Body of pancreas (tissue), 4 donors: Measurements from ENCODE around the gene KAT6B. TPM values are rescaled to one million over a fixed set of nuclear protein-coding genes. Genes with fewer than 3 reads are reported as not detected.

Experiments
- ATAC-seq: fragments of 150-250 bp; one replicate; pipeline ENCODE4 v1.9.1; 2016
- DNase-seq, 4 donors: peaks; one replicate each; pipeline ENCODE4 v3.0.0-alpha.2; 2019
- H3K27ac ChIP-seq, 4 donors: fragments of 200-600 bp; sonication (generic); 1 replicate in 3 of 4; 2 replicates in 1 of 4; pipeline versions ENCODE4 v1.5.1 to v1.6.1; 2016 to 2019; ENCODE audit warnings: mild to moderate bottlenecking in 1 of 4, mixed read lengths in 1 of 4, moderate library complexity in 1 of 4
- H3K27me3 ChIP-seq, 2 donors: fragments of 200-600 bp; sonication (generic); one replicate each; pipeline ENCODE4 v1.6.0; 2016; ENCODE audit warnings: mild to moderate bottlenecking in 1 of 2
- H3K36me3 ChIP-seq, 2 donors: fragments of 200-600 bp; sonication (generic); replicated peaks in 1 of 2; 2 replicates each; pipeline ENCODE4 v1.5.1; 2016; ENCODE audit warnings: low read depth in 2 of 2; ENCODE audit not compliant: insufficient read depth in 1 of 2
- H3K4me1 ChIP-seq: fragments of 200-600 bp; sonication (generic); one replicate; pipeline ENCODE4 v1.6.0; 2016
- H3K4me3 ChIP-seq, 2 donors: fragments of 200-600 bp; sonication (generic); 1 replicate in 1 of 2; 2 replicates in 1 of 2; pipeline ENCODE4 v1.5.1; 2016 to 2019
- H3K9me3 ChIP-seq, 3 donors: fragments of 200-600 bp; sonication (generic); 1 replicate in 2 of 3; 2 replicates in 1 of 3; pipeline ENCODE4 v1.5.1; 2016
- POLR2A ChIP-seq, 3 donors: fragments of 450-650 bp; IDR thresholded peaks; one replicate each; pipeline ENCODE4 v1.6.1; 2016; ENCODE audit warnings: antibody characterized with exemption in 3 of 3, mild to moderate bottlenecking in 2 of 3
- WGBS, 2 donors: methylation state at CpG; one replicate each; pipeline ENCODE4 v1.1.5; 2017; 5-methylcytosine and 5-hydroxymethylcytosine counted together
- intact Hi-C: fragments of 100-400 bp; cut with DNase I; formaldehyde crosslinking; loops from one replicate; pipeline ENCODE4 v1.15.1; 2023
- total RNA-seq, 2 donors: library from RNA; depleted of rRNA; stranded (reverse); fragments of >200 nt; gene quantifications; one replicate each; pipeline ENCODE4 v1.1.0, GENCODE V29; 2016
- TF ChIP-seq, protein P1 (sequence below), 7 experiments: fragments of 450-650 bp in 4 of 7; fragments of 200-600 bp in 3 of 7; sonication (generic) in 3 of 7; IDR thresholded peaks; one replicate each; pipeline ENCODE4 v1.5.1; 2016 to 2019; ENCODE audit warnings: antibody characterized with exemption in 7 of 7

The KAT6B gene
- total RNA-seq, 2 donors from 2014 or later = 39.9 to 45.9 TPM

GRCh38 chr10:74926791-74927585 is 100.6 kb downstream of the KAT6B start:
- H3K36me3 ChIP-seq = no peaks in the 10 kb centered on the region
- TF ChIP-seq, protein P1, sequence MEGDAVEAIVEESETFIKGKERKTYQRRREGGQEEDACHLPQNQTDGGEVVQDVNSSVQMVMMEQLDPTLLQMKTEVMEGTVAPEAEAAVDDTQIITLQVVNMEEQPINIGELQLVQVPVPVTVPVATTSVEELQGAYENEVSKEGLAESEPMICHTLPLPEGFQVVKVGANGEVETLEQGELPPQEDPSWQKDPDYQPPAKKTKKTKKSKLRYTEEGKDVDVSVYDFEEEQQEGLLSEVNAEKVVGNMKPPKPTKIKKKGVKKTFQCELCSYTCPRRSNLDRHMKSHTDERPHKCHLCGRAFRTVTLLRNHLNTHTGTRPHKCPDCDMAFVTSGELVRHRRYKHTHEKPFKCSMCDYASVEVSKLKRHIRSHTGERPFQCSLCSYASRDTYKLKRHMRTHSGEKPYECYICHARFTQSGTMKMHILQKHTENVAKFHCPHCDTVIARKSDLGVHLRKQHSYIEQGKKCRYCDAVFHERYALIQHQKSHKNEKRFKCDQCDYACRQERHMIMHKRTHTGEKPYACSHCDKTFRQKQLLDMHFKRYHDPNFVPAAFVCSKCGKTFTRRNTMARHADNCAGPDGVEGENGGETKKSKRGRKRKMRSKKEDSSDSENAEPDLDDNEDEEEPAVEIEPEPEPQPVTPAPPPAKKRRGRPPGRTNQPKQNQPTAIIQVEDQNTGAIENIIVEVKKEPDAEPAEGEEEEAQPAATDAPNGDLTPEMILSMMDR (IDR thresholded peaks at IDR 0.05) = no peak
- no peak for TF ChIP-seq POLR2A (IDR thresholded peaks at IDR 0.05)
- WGBS, 2 donors = 64 to 74% methylated on average over 4 of the region's 4 CpGs
- peak overlapping the region in 3 of 4 donors; percentile 48 to 64 (median 59) for H3K27ac ChIP-seq
- H3K9me3 ChIP-seq = no peaks in the 10 kb centered on the region
- peaks cover 91% of the 10 kb centered on the region for H3K4me1 ChIP-seq
- DNase-seq (no peak), ATAC-seq (no peak)
- H3K27me3 ChIP-seq = no peaks in the 10 kb centered on the region
- intact Hi-C loops = no loop called here
- H3K4me3 ChIP-seq = no peak overlapping the region

DNA sequence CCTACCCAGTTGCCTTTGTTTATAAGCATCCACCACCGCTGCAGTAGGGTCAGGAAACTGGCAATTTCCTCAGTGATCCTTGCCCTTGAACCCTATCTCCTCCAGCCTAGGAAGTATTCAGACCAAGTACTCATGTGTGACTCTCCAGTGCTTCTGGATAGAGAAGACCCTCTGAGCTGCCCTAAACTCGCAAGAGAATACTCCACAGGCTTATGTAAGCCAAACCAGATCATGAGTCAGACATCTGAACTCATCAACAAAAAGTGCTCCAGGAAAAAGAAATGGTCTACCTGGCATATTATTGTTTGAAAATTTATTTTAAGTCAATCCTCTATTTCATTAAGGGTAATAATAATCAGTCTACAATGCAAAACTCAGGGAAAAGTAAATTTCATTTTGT is 101.3 kb downstream of the KAT6B start:
- ATAC-seq (no peak), DNase-seq (no peak)
- TF ChIP-seq, protein P1 (IDR thresholded peaks at IDR 0.05) = no peak
- TF ChIP-seq POLR2A (IDR thresholded peaks at IDR 0.05) = no peak
- no peaks in the 10 kb centered on the region for H3K9me3 ChIP-seq
- no peaks in the 10 kb centered on the region for H3K27me3 ChIP-seq
- peak overlapping the region in 3 of 4 donors; percentile 48 to 64 (median 59) for H3K27ac ChIP-seq
- WGBS, 2 donors = 83 to 87% methylated on average over 2 of the region's 2 CpGs
- H3K36me3 ChIP-seq = no peaks in the 10 kb centered on the region
- intact Hi-C loops = no loop called here
- H3K4me3 ChIP-seq = no peak overlapping the region
- peaks cover 89% of the 10 kb centered on the region for H3K4me1 ChIP-seq

- TF ChIP-seq, protein P1 (IDR thresholded peaks at IDR 0.05) = no peak
- no peak for TF ChIP-seq POLR2A (IDR thresholded peaks at IDR 0.05)
- H3K4me3 ChIP-seq = no peak overlapping the region
- H3K9me3 ChIP-seq = no peaks in the 10 kb centered on the region
- H3K27me3 ChIP-seq = no peaks in the 10 kb centered on the region
- ATAC-seq (peak; percentile 11), DNase-seq (no peak)
- peaks cover 89% of the 10 kb centered on the region for H3K4me1 ChIP-seq
- H3K27ac ChIP-seq = peak overlapping the region; percentile 32 to 64 (median 54)
- no peaks in the 10 kb centered on the region for H3K36me3 ChIP-seq
- intact Hi-C loops = no loop called here
- 16 to 22% methylated on average over 2 of the region's 2 CpGs for WGBS, 2 donors
Measured at GRCh38 chr10:74928742-74929191, 102.4 kb downstream of the KAT6B start.

GRCh38 chr10:74929197-74929596 is 102.8 kb downstream of the KAT6B start:
- peaks cover 85% of the 10 kb centered on the region for H3K4me1 ChIP-seq
- intact Hi-C loops = no loop called here
- no peaks in the 10 kb centered on the region for H3K36me3 ChIP-seq
- no peak for TF ChIP-seq POLR2A (IDR thresholded peaks at IDR 0.05)
- TF ChIP-seq, protein P1 (IDR thresholded peaks at IDR 0.05) = no peak
- 11% methylated on average over 5 of the region's 5 CpGs for WGBS, 2 donors
- DNase-seq (no peak), ATAC-seq (peak; percentile 45)
- no peaks in the 10 kb centered on the region for H3K9me3 ChIP-seq
- H3K4me3 ChIP-seq = no peak overlapping the region
- no peaks in the 10 kb centered on the region for H3K27me3 ChIP-seq
- H3K27ac ChIP-seq = peak overlapping the region; percentile 32 to 64 (median 54)
